ENCODE results near the gene RORB.
"Not testable (repeated sequence)": the region's sequence is repeated elsewhere in the genome, so short reads cannot be mapped to it uniquely, and the experiment has no call there.

The RORB gene

DNA sequence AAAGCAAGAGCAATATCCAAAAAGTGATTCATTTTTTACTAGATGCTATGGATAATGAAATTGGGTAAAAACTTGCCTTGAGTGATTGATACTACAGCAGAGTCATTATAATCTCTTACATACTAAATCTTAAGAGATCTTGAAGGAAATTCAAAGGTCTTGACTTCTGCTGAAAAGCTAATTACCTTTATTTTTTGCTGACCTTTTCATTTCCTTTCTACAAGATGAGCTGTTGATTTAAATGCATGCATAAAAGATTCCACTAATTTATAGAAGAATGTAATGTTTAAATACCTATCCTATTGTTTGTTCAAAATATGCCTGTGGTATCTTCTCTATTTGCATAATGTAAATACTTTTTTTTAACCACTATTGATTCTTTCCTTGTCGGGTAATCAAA is 27.2 kb downstream of the RORB start:
- ChIA-PET POLR2A (no interaction called here), CTCF (interaction anchor here (1.0 to 2.1 kb wide), 3 partner anchors 9 to 307 kb away, joined by 3 to 5 read pairs (median 3); no protein-coding TSS in a partner anchor)
- DNase-seq (ENCODE audit: extremely low spot score), result no peak
- TF ChIP-seq, protein P1, sequence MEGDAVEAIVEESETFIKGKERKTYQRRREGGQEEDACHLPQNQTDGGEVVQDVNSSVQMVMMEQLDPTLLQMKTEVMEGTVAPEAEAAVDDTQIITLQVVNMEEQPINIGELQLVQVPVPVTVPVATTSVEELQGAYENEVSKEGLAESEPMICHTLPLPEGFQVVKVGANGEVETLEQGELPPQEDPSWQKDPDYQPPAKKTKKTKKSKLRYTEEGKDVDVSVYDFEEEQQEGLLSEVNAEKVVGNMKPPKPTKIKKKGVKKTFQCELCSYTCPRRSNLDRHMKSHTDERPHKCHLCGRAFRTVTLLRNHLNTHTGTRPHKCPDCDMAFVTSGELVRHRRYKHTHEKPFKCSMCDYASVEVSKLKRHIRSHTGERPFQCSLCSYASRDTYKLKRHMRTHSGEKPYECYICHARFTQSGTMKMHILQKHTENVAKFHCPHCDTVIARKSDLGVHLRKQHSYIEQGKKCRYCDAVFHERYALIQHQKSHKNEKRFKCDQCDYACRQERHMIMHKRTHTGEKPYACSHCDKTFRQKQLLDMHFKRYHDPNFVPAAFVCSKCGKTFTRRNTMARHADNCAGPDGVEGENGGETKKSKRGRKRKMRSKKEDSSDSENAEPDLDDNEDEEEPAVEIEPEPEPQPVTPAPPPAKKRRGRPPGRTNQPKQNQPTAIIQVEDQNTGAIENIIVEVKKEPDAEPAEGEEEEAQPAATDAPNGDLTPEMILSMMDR (IDR thresholded peaks at IDR 0.05; ENCODE audit: control extremely low read depth, extremely low read depth, low read depth, missing control alignments), result no peak

GRCh38 chr9:74526215-74526614 is 29.1 kb downstream of the RORB start:
- POLR2A ChIA-PET, result no interaction called here

DNA sequence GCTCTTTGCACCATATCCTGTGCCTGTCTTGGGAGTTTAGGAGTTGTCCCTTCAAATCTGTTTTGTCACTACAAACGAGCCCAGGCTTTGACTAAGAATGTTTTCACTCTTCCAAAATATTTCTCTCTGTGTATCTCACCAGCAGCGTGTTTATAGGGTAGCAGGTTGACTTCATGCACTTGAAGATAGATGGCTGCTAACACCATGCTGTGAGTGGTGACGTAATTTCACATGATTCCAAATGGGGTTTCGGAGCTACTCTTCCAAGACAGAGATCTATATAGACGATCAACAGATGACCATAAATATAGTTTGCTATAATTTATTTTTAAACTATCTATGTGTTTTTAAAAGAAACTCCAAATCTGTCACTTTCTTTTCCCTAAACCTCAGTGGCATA is 30.6 kb downstream of the RORB start:
- DNase-seq (ENCODE audit: extremely low spot score), result no peak
- CTCF ChIA-PET, result interaction anchor here (2.1 kb wide), 1 partner anchor 7 kb away, joined by 6 read pairs; no protein-coding TSS in a partner anchor
- POLR2A ChIA-PET, result no interaction called here
- TF ChIP-seq, protein P1 (IDR thresholded peaks at IDR 0.05; ENCODE audit: control extremely low read depth, extremely low read depth, low read depth, missing control alignments), result no peak

More at GRCh38 chr9:74526215-74526614, 29.1 kb downstream of the RORB start:
- CTCF ChIA-PET, result interaction anchor here (2.1 kb wide), 1 partner anchor 20 kb away, joined by 5 read pairs; no protein-coding TSS in a partner anchor
- TF ChIP-seq, protein P1 (IDR thresholded peaks at IDR 0.05; ENCODE audit: control extremely low read depth, extremely low read depth, low read depth, missing control alignments), result no peak
- DNase-seq (ENCODE audit: extremely low spot score), result no peak

- DNase-seq (ENCODE audit: extremely low spot score), result no peak
- ChIA-PET CTCF (interaction anchor here (2.1 kb wide), 1 partner anchor 8 kb away, joined by 6 read pairs; no protein-coding TSS in a partner anchor), POLR2A (no interaction called here)
- TF ChIP-seq, protein P1 (IDR thresholded peaks at IDR 0.05; ENCODE audit: control extremely low read depth, extremely low read depth, low read depth, missing control alignments), result no peak
Observed at GRCh38 chr9:74528207-74528606, 31.1 kb downstream of the RORB start.

GRCh38 chr9:74530458-74530857 is 33.3 kb downstream of the RORB start:
- DNase-seq (ENCODE audit: extremely low spot score); POLR2A ChIA-PET; CTCF ChIA-PET: not testable (repeated sequence)

GRCh38 chr9:74533253-74533652 is 36.1 kb downstream of the RORB start:
- TF ChIP-seq, protein P1 (IDR thresholded peaks at IDR 0.05; ENCODE audit: control extremely low read depth, extremely low read depth, low read depth, missing control alignments), result no peak
- ChIA-PET POLR2A (no interaction called here), CTCF (interaction anchor here (1.8 kb wide), 1 partner anchor 14 kb away, joined by 5 read pairs; no protein-coding TSS in a partner anchor)
- DNase-seq (ENCODE audit: extremely low spot score), result no peak

DNA sequence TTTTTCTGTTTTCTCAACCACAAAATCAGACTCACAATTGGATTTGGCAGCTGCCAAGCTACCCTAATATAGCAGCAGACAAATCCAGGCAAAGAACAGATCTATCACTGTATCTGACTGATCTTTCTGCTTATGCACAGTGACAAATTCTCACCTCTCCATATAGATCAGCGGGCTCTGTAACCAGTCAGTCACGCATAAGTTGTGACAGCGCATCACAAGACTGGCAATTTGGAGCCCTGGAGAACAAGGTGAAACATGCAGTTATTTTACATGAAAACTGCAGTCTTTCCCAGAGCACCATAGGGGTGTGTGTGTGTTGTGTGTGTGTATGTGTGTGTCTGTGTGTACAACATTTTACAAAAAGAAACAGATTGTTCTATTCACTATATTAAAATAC is 37.7 kb downstream of the RORB start:
- CTCF ChIA-PET, result no interaction called here
- POLR2A ChIA-PET, result no interaction called here
- DNase-seq (ENCODE audit: extremely low spot score), result no peak
- TF ChIP-seq, protein P1 (IDR thresholded peaks at IDR 0.05; ENCODE audit: control extremely low read depth, extremely low read depth, low read depth, missing control alignments), result no peak
